Uterus (tissue), 2 donors: ENCODE data around the gene COL27A1.

Experiments
- CTCF ChIP-seq, 4 experiments: fragments of 200-600 bp in 2 of 4; fragments of 450-650 bp in 2 of 4; sonication (generic) in 2 of 4; IDR thresholded peaks; one replicate each; pipeline ENCODE4 v1.5.1; 2016 to 2019; ENCODE audit warnings: antibody characterized with exemption in 4 of 4, mild to moderate bottlenecking in 2 of 4, moderate library complexity in 1 of 4
- POLR2A ChIP-seq, 2 donors: fragments of 450-650 bp; IDR thresholded peaks; one replicate each; pipeline ENCODE4 v1.6.1; 2016; ENCODE audit warnings: antibody characterized with exemption in 2 of 2, mild to moderate bottlenecking in 1 of 2, moderate library complexity in 1 of 2

GRCh38 chr9:114299286-114300152 lies 144.2 kb downstream of the COL27A1 start:
- TF ChIP-seq POLR2A (IDR thresholded peaks at IDR 0.05) (no peak), CTCF (IDR thresholded peaks at IDR 0.05) (no peak)
